LNCAP (cell line): ENCODE results near the gene PAQR9.

ENCODE experiments used
- TF ChIP-seq, protein P1 (sequence below): fragments of 450-650 bp; IDR thresholded peaks from 2 replicates; pipeline ENCODE4 v1.5.1; 2017; ENCODE audit warnings: mild to moderate bottlenecking

Gene PAQR9

DNA sequence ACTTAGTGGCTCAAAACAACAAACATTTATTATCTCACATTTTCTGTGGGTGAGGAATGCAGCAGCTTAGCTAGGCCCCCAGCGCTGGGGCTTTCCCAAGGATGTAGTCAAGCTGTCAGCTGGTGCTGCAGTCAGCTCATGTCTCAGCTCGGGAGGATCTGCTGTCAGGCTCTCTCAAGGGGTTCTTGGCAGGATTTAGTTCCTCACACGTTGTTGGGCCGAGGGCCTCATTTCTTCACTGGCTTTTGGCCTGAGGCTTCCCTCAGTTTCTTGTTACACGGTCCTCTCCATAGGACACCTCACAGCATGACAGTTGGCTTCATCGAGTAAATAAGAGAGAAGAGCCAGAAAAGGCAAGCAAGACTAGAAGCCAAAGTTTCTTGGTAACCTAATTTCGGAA, 24.2 kb upstream of the PAQR9 start:
- TF ChIP-seq, protein P1, sequence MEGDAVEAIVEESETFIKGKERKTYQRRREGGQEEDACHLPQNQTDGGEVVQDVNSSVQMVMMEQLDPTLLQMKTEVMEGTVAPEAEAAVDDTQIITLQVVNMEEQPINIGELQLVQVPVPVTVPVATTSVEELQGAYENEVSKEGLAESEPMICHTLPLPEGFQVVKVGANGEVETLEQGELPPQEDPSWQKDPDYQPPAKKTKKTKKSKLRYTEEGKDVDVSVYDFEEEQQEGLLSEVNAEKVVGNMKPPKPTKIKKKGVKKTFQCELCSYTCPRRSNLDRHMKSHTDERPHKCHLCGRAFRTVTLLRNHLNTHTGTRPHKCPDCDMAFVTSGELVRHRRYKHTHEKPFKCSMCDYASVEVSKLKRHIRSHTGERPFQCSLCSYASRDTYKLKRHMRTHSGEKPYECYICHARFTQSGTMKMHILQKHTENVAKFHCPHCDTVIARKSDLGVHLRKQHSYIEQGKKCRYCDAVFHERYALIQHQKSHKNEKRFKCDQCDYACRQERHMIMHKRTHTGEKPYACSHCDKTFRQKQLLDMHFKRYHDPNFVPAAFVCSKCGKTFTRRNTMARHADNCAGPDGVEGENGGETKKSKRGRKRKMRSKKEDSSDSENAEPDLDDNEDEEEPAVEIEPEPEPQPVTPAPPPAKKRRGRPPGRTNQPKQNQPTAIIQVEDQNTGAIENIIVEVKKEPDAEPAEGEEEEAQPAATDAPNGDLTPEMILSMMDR: no peak

DNA sequence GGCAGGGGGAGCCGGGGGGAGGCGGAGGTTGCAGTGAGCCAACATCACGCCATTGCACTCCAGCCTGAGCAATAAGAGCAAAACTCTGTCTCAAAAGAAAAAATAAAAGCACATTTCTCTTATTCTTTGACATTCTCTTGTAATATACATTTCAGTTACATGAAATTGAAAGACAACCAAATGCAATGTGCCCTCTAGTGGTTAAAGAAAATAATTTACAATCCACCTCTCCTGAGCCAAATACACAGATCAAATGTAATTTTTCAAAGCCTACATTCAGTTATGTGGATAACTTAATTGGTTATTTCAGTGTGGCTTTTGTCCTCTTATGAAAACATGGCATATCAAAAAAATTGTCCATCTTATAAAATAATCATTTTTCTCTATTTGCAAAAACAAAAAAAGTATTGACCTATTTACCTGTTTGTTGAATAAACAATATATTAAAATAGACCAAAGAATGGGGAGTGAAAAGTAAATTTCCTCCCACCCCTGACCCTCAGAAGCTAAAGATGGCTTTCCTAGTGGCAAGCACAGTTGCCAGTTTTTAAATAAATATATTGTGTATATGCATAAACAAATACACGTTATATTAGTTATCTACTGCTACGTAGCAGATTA, 23.7 kb upstream of the PAQR9 start:
- TF ChIP-seq, protein P1: peak; percentile 70

DNA sequence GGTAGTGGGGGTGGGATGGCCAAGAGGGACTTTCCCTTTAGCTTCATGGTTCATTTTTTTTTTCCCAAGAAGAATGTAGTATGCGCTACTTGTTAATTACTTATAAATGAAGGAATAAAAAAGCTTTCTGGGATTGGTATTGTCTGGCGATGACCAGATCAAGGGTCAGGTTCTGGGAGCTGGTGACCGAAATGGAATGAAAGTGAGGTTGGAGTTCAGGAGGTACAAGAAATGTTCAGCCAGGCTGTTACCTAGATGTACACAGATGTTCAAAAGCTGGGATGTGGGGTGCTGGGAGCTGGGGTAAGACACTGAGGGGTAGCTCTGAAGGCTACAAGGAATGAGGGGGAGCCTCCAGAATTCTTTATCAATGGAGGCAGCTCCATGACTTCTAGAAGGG, 20.8 kb upstream of the PAQR9 start:
- TF ChIP-seq, protein P1: no peak

DNA sequence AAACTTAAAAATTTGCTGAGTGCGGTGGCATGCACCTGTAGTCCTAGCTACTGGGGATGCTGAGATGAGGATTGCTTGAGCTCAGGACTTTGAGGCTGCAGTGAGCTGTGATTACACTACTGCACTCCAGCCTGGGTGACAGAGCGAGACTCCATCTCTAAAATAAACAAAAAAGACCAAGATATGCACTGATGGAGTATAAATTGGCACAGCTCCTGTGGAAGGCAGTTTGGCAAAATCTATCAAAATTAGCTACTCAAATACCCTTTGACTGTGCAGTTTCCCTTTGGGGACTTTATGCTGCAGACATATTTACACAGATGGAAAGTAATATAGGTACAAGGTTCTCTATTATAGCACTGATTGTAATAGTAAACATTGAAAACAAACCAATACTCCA, 19.8 kb upstream of the PAQR9 start:
- TF ChIP-seq, protein P1: no peak

DNA sequence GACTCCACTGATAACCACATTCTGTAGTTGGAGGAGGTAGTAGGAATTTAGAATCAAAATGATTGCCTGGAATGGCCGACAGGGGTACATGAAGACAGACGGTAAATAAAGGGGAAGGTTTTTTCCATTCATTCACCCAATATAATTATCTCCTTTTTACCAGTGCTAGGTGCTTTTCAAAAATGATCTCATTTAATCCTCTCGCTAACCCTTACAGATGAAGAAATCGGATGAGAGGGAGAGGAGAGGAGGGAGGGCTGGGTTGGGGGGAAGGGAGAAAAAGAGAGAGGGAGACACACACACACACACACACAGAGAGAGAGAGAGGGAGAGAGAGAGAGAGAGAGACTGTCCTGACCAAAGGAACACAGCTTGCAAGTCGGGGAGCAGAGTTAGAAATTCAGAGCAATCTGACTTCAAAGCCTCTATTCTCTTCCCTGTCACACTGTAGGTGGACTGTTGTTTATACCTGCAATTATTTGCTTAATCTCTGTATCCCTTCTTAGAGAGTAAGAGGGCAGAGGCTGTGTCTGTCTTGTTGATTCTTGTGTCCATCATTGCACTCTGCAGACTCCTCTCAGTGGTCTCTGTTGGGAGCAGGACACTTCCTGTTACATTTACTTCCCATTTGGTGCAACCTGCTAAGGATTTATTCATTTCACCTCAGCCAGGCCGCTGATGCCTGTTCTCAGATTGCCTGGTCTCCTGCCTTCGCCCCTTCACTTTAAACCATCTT, 18.7 kb upstream of the PAQR9 start:
- TF ChIP-seq, protein P1: no peak

DNA sequence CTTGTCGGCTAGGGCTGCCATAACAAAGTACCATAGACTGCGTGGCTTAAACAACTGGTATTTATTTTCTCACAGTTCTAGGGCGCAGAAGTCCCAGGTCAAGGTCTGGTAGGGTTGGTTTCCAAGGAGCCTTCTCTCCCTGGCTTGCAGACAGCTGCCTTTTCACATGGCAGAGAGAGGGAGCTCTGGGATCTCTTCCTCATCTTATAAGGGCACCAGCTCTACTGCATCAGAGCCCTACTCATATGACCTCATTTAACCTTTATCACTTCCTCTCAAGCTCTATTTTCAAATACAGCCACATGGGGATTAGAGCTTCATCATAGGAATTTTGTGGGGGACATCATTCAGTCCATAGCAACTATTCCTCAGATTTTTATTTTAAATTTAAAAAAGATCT, 17.6 kb upstream of the PAQR9 start:
- TF ChIP-seq, protein P1: no peak

DNA sequence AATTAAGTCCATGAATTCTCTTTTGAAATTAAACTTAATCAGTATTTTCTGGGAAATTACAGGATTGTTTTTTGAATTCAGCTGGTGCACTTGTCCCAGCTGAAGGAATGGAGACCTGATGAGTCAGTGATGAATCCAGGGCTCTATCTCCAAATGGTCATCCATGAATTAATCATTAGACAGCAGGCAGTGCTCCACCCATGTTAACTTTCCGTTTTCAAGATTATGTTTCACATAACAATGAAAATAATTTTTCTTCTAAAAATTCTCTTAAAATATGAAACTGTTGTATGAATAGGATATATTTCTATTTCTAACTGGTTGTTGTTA, 13.9 kb upstream of the PAQR9 start:
- TF ChIP-seq, protein P1: no peak
